BE2C (cell line): ENCODE measurements around the gene SLC6A7.
A peak's percentile ranks its signal among the peaks of the same experiment; 100 is the strongest.
"Not testable (repeated sequence)": the region's sequence is repeated elsewhere in the genome, so short reads cannot be mapped to it uniquely, and the experiment has no call there.

Experiments used
- DNase-seq: peaks from one replicate; pipeline ENCODE4 v3.0.0-alpha.2; 2020
- H3K27me3 ChIP-seq: fragments of 250-450 bp; sonication (Bioruptor Pico); 2 replicates; pipeline ENCODE4 v1.5.1; 2020; ENCODE audit warnings: mild to moderate bottlenecking
- H3K36me3 ChIP-seq: fragments of 250-450 bp; sonication (Bioruptor Pico); 2 replicates; pipeline ENCODE4 v1.5.1; 2020; ENCODE audit warnings: mild to moderate bottlenecking
- H3K4me1 ChIP-seq: fragments of 250-450 bp; sonication (Bioruptor Pico); 2 replicates; pipeline ENCODE4 v1.5.1; 2020
- H3K4me3 ChIP-seq: 2 replicates; pipeline ENCODE4 v1.5.1; 2011; ENCODE audit warnings: low read depth, low read length
- H3K9me3 ChIP-seq: fragments of 250-450 bp; sonication (Bioruptor Pico); 2 replicates; pipeline ENCODE4 v1.5.1; 2020
- TF ChIP-seq, protein P1 (sequence below): IDR thresholded peaks from 2 replicates; pipeline ENCODE4 v1.5.1; 2012; ENCODE audit warnings: mild to moderate bottlenecking, low read depth, low read length

The SLC6A7 gene

DNA sequence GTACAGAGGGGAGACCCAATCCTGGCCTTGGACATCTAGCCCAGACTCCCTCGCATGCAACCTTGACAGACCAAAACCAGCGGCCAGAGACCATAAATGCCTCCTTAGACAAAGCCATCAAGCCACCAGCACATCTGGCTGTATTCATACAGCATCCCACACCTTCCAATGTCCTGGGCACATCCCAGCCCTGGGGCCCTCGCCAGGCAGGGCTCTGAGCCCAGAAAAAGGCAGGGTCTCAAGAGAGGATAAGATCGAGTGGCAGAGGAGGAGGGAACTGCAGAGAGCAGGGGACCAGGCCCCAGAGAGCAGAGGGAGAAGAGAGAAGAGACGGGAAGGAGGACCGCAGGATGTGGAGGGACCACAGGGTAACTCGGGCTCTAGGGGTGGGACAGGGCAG is 54.3 kb downstream of the SLC6A7 start:
- no peak overlapping the region for H3K4me3 ChIP-seq
- H3K27me3 ChIP-seq, result no peaks in the 10 kb centered on the region
- H3K4me1 ChIP-seq, result peaks cover 22% of the 10 kb centered on the region
- no peaks in the 10 kb centered on the region for H3K36me3 ChIP-seq
- TF ChIP-seq, protein P1, sequence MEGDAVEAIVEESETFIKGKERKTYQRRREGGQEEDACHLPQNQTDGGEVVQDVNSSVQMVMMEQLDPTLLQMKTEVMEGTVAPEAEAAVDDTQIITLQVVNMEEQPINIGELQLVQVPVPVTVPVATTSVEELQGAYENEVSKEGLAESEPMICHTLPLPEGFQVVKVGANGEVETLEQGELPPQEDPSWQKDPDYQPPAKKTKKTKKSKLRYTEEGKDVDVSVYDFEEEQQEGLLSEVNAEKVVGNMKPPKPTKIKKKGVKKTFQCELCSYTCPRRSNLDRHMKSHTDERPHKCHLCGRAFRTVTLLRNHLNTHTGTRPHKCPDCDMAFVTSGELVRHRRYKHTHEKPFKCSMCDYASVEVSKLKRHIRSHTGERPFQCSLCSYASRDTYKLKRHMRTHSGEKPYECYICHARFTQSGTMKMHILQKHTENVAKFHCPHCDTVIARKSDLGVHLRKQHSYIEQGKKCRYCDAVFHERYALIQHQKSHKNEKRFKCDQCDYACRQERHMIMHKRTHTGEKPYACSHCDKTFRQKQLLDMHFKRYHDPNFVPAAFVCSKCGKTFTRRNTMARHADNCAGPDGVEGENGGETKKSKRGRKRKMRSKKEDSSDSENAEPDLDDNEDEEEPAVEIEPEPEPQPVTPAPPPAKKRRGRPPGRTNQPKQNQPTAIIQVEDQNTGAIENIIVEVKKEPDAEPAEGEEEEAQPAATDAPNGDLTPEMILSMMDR, result no peak
- DNase-seq, result no peak
- H3K9me3 ChIP-seq, result no peaks in the 10 kb centered on the region

DNA sequence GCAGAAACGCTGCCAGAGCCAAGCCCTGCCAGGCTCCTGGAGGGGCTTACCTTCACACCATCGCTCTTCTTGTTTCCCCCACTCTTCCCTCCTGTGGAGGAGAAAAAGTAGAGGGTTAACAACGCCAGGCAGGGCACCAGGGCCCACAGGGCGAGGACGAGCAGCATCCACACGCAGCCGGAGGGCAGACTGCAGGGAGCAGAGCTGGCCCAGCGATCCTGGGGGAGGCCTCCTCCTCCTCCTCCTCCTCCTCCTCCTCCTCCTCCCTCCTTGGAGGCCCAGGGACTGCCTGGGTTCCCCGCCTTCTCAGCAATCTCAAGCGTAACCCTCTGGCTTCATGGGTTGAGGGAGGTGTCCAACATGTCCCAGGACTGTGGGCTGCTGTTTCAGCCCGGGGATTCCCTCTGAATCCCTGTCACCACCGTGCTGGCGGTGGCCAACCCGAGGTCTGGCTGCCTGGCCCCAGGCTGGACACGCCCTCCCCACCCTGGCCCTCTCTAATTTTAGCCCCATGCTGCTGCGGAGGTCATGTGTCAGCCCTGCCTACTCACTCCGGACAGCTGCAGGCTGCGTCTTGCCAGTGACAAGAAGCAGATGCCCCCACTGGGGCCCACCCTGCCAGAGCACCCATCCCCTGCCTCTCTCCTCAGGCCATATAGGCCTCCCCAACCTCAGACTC is 55.4 kb downstream of the SLC6A7 start:
- no peaks in the 10 kb centered on the region for H3K27me3 ChIP-seq
- H3K4me3 ChIP-seq, result no peak overlapping the region
- H3K4me1 ChIP-seq, result peaks cover 22% of the 10 kb centered on the region
- peak; percentile 79 for DNase-seq
- TF ChIP-seq, protein P1, result no peak
- no peaks in the 10 kb centered on the region for H3K36me3 ChIP-seq
- H3K9me3 ChIP-seq, result no peaks in the 10 kb centered on the region

DNA sequence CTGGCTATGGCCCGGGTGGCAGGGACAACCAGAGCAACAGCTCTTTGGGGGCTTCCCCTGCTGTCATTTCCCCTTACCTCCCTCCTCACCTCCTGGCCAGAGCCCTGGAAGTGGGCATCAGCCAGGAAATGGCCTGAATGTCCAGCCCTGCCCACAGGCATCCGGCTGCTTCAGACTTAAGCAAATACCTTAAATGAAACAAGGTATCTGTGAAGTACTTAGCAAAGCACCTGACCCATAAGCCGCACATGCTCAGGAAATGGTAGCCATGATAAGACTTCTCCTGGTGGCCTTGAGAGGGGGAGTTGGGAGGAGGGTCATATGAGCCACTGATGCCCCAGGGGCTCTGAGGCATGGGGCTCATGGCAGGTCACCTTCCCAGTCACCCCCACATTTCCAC is 55.9 kb downstream of the SLC6A7 start:
- no peaks in the 10 kb centered on the region for H3K9me3 ChIP-seq

DNA sequence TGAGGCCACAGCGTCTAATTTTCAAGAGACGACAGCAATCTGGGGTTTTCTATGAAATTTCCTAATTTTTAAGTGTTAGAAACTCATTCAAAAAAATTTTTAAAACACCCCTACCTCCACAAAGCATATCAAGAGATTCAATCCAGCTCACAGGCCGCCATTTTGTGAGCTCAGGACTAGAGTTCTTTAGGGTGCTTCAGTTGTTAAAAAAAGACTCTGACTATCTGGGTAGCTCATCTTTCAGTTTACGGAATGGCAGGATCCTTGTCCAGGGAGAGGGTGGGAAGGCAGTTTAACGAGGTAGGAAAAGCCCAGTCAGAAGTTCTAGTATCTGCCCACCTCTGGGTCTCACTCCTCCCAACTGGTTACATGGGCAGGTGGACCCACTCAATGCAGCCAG is 56.6 kb downstream of the SLC6A7 start:
- H3K9me3 ChIP-seq, result no peaks in the 10 kb centered on the region
- TF ChIP-seq, protein P1, result no peak
- no peak overlapping the region for H3K4me3 ChIP-seq
- H3K4me1 ChIP-seq, result peaks cover 22% of the 10 kb centered on the region
- no peak for DNase-seq
- H3K27me3 ChIP-seq, result no peaks in the 10 kb centered on the region
- H3K36me3 ChIP-seq, result no peaks in the 10 kb centered on the region

More for the DNA sequence above, 55.9 kb downstream of the SLC6A7 start:
- H3K4me1 ChIP-seq, result peaks cover 22% of the 10 kb centered on the region
- no peaks in the 10 kb centered on the region for H3K36me3 ChIP-seq
- no peaks in the 10 kb centered on the region for H3K27me3 ChIP-seq
- H3K4me3 ChIP-seq, result no peak overlapping the region
- DNase-seq, result no peak
- TF ChIP-seq, protein P1, result no peak

DNA sequence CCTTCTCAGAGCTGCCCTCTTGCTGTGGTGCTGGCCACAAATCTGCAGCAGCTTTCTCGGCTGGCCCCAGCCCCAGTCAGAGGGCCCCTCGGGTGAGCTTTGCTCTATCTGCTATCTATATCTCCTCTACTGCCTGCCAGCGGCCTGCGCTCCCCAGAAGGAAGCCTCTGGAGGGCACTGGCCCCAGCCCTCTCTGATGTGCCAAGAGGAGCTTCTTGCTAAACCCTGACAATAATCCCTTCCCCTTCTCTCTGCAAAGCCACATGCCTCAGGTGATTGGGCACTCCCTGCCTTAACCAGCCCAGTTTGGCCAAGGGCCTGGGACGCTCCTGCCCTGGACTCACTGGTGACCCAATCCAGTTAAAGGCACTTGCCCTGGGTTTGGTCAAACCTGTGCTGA is 57.0 kb downstream of the SLC6A7 start:
- H3K27me3 ChIP-seq, result no peaks in the 10 kb centered on the region
- TF ChIP-seq, protein P1, result no peak
- H3K9me3 ChIP-seq, result no peaks in the 10 kb centered on the region
- no peak for DNase-seq
- no peak overlapping the region for H3K4me3 ChIP-seq
- no peaks in the 10 kb centered on the region for H3K36me3 ChIP-seq
- peaks cover 22% of the 10 kb centered on the region for H3K4me1 ChIP-seq

DNA sequence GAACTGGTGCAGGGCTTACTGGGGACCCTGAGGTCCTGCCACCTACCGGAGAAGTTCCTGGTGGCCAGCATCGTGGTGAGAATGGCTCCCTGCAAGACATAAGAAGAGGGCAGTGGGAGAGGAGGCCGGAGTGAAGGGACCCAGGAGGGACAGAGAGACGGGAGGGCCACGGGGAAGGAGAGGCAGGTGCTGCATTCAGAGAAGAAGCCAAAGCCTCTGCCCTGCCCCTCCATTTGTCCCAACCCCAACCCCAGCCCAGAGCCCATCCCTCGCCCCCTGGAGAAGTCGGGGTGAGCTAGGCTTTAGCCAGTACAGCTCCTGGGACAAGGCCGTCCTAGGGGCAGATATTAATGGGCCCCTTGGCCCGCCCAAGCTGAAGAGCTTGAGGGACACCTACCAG is 57.9 kb downstream of the SLC6A7 start:
- Histone ChIP-seq H3K27me3 (no peaks in the 10 kb centered on the region), H3K4me1 (peaks cover 22% of the 10 kb centered on the region), H3K9me3 (no peaks in the 10 kb centered on the region), H3K4me3 (no peak overlapping the region), H3K36me3 (no peaks in the 10 kb centered on the region)
- TF ChIP-seq, protein P1, result no peak
- DNase-seq, result no peak

DNA sequence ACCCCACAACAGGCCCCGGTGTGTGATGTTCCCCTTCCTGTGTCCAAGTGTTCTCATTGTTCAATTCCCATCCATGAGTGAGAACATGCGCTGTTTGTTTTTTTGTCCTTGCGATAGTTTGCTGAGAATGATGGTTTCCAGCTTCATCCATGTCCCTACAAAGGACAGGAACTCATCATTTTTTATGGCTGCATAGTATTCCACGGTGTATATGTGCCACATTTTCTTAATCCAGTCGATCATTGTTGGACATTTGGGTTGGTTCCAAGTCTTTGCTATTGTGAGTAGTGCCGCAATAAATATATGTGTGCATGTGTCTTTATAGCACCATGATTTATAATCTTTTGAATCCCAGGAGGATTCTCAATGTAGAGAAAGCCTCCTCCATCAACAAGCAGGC is 58.6 kb downstream of the SLC6A7 start:
- H3K36me3 ChIP-seq, H3K4me3 ChIP-seq, DNase-seq, H3K9me3 ChIP-seq, H3K27me3 ChIP-seq: not testable (repeated sequence)
- H3K4me1 ChIP-seq, result peaks cover 22% of the 10 kb centered on the region
